Liver (tissue), 3 donors: ENCODE data around the gene DNAL1.

Source experiments
- TAF1 ChIP-seq: conservative IDR thresholded peaks from 2 replicates; pipeline ENCODE4 v1.6.1; 2016; ENCODE audit warnings: antibody characterized with exemption, mild to moderate bottlenecking
- YY1 ChIP-seq: IDR thresholded peaks from 2 replicates; pipeline ENCODE4 v1.6.1; 2016; ENCODE audit warnings: antibody characterized with exemption, mild to moderate bottlenecking
- TF ChIP-seq, protein P1 (sequence below): fragments of 150-350 bp; IDR thresholded peaks from 2 replicates; pipeline ENCODE4 v1.5.1; 2017; ENCODE audit warnings: improper control_type of control experiment, low read depth, low read length; ENCODE audit not compliant: missing input control
- donor health status: healthy.
- donor health status: healthy.

DNA sequence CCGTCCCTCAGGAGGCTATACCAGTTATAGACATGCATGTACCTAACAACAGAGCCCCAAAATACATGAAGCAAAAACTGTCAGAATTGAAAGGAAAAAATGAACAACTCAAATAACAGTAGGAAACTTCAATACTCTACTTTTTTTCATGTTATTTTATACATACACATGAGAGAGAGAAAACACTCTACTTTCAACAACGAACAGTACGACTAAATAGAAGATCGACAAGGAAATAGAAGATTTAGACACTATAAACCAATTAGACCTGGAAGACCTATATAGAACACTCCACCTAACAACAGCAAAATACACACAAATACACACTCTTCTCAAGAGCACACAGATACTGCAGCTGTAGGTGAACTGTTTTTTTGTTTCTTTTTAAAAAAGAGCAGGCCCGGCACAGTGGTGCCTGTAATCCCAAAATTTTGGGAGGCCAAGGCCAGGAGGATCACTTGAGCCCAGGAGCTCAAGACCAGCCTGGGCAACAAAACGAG lies 104.1 kb downstream of the DNAL1 start:
- no peak for TF ChIP-seq TAF1
- TF ChIP-seq, protein P1, sequence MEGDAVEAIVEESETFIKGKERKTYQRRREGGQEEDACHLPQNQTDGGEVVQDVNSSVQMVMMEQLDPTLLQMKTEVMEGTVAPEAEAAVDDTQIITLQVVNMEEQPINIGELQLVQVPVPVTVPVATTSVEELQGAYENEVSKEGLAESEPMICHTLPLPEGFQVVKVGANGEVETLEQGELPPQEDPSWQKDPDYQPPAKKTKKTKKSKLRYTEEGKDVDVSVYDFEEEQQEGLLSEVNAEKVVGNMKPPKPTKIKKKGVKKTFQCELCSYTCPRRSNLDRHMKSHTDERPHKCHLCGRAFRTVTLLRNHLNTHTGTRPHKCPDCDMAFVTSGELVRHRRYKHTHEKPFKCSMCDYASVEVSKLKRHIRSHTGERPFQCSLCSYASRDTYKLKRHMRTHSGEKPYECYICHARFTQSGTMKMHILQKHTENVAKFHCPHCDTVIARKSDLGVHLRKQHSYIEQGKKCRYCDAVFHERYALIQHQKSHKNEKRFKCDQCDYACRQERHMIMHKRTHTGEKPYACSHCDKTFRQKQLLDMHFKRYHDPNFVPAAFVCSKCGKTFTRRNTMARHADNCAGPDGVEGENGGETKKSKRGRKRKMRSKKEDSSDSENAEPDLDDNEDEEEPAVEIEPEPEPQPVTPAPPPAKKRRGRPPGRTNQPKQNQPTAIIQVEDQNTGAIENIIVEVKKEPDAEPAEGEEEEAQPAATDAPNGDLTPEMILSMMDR = no peak
- TF ChIP-seq YY1 = no peak
